GM19351 (cell line): ENCODE measurements around the gene GSTA1.
A peak's percentile ranks its signal among the peaks of the same experiment; 100 is the strongest.
"Not testable (repeated sequence)": the region's sequence is repeated elsewhere in the genome, so short reads cannot be mapped to it uniquely, and the experiment has no call there.

Source experiments
- ATAC-seq: cut with Tn5 transposase; IDR thresholded peaks from one replicate; pipeline ENCODE4 v1.9.1; 2021; ENCODE audit warnings: mild to moderate bottlenecking, moderate library complexity; ENCODE audit not compliant: unreplicated experiment

Gene GSTA1

DNA sequence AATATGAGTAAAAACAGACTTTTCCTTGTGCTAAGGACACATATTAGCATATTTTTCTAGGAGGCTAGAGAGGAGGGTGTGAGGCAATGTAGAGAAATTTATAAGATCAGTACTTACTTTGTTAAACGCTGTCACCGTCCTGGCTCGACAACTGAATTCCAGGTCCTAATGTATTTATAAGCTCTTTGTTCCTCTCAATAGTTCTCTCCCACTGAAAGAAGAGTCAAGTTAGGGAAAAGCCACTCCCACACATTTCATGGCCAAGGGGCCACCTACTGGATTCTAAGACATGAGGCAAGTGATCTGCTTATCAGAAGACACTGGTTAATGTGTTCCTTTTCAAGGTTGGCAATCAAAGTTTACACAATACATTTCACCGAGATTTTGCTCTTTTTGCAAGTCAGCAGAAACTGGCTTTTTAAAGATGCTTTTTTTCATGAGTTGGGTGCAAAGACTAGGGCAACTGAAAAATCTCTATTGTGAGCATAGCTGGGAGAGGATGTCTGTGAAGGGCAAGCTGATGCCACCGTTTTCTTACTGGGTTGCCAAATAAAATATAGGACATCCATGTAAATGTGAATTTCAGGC is at the start of gene GSTA1:
TSS of gene GSTA1 (minus strand) at position 149 of the 588 bp plus-strand sequence. CDS start 4,549 bp downstream, outside the sequence.
- ATAC-seq, result not testable (repeated sequence)

DNA sequence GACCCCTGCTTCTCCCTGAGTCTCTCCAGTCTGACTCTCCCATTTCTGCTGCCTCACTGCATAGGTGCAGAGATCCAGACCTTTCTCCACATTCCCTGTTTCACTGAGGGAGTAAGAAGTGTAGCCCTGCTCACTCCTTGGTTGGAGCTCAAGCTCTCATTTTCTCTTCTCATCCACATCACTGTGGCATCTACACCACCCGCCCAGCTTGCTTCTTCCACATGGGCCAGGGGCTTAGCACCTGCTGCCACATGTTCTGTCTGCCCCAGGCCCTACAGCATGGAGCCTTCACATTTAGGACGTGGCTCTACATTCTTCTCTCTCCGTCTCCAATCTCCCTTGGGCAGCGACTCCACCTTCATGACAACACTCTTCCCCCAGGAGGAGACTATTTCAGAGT is 45.5 kb upstream of the GSTA1 start:
- ATAC-seq, result no peak

DNA sequence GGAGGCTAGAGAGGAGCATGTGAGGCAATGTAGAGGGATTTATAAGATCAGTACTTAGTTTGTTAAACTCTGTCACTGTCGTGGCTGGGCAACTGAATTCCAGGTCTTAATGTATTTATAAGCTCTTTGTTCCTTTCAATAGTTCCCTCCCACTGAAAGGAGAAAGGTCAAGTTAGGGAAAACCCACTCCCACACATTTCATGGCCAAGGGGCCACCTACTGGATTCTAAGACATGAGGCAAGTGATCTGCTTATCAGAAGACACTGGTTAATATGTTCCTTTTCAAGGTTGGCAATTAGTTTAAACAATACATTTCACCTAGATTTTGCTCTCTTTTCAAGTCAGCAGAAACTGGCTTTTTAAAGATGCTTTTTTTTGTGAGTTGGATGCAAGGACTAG is 42.4 kb upstream of the GSTA1 start:
- ATAC-seq, result no peak

DNA sequence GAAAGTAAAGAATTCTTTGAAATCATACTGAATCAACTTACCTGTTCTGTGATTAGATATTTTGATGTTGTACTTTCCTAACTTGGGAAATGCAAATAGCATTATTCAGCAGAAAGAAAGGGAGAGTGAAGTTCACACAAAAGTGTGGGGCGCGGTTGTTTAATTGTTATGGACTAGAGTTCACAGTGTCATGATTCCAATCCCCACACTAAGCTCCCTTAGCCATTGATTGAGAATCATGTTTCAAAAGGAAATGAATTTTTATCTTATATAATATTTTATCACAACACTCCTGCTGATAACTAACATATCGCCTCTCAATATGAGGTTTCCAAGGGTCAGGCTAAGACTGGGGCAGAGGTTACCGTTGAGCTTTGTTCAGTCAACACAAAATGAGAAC is 40.0 kb upstream of the GSTA1 start:
- no peak for ATAC-seq

DNA sequence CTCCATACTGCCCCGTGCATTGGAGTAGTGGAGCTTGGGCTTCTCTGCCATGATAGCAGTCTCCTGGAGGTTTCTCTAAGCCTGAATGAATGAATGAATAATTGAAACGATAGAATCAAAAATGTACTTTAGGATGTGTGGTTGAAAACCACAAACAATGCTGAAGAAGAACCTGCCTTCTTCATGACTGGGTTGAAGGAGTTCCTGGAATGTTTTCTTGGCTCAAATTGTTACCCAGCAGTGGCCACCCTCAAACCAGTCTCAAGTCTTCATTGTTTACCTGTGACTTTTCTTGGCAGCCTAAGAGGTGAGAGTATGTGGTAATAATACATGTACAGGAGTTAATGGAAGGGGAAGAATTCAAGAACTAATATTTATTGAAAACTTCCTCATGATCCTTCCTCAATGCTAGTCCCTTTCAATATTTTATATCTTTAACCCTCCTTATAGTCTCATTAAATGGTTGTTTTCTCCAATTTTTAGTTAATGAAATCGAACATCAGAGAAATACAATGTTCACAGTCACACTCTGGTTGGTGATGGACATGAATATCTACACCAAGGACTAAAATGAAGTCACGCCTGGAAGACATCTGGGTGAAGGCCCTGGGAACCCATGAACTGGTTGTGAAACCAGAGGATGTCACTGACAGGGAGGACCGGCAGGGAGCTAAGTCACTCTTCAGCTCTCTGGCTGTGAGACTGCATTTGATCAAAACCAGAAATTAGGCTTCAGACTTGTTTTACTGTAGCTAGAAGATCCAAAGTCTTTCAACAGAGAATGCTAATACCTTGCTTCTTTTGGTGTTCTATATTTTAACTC is 37.4 kb upstream of the GSTA1 start, which contains the start of gene GSTA5:
TSS of gene GSTA5 (minus strand) at position 51 of the 823 bp plus-strand sequence.
- ATAC-seq, result no peak

DNA sequence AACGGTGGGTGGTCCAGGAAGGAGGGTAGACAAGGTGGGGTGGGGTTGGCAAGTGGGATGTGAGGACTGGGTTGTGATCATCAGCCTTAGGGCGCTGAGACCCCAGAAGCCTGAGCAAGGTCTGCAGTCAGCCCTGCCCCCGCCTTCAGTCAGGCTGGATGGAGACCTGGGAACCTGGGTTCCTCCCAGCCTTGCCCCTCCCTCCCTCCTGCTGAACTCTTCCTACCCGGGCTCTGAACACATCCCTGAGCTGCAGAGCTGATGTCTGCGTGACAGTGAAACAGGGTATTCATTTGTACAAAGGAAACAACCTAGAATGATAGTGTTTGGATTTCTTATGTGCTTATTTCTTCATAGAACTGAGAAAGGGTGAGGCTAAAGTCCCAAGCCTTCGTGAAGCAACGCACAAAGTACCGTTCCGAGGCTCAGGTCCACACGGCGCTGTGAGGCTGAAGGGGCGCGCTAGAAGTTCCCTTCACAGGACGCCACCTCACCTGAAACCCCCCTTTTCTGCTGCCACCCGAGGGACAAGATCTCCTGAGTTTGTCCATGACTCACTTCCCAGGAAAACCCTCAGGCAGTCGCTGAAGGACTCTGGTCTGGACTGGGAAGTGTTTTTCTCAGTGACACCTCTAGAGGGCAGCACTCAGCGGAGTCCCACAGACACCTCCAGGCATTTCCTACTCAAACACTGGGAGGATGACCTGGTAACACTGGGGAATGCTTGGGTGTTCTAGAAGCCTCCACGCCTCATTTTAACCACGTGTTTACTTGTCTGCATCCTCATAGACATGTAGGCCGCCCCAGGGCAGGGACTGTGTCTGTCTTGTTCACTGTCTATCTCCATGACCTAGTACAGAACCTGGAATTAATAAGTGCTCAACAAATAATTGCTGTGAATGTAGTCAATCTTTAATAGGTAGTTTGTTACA is 35.8 kb upstream of the GSTA1 start:
- peak; percentile 77 for ATAC-seq

DNA sequence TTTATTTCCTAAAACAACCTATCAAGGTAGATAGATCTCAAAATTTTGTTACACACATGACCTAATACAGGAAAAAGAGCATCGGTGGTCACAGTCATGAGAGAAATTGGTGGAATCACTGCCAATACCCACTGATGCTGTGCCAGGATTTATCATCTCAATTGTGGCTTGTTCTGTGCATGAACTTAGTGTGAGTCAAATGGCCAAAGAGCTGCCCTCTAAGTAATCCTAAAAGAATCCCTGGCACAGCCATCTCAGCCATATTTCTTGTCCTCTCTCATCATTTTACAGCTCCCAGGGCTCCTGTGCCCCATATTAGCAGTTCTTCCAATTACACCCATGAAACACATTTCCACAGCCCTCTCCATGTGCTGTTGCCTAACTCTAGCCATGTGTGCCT is 30.9 kb upstream of the GSTA1 start:
- no peak for ATAC-seq

DNA sequence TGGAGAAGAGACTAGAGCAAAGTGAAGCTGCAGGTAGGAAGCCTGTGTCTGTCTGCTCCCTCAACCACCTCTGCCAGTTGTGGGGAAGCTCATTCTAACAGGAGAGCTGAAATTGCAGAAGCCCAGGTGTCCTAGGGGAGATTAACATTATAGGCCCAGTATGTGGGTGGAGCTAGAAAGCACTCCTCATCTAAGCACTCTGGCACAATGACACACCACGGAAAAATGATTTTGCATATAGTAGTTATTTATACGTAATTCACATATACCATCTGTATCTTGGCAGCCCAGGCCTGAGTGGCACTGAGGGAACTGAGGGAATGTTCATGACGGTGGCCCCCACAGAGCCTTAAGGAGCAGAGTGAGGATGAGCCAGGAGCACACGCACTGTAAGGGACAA is 27.3 kb upstream of the GSTA1 start:
- ATAC-seq, result not testable (repeated sequence)

DNA sequence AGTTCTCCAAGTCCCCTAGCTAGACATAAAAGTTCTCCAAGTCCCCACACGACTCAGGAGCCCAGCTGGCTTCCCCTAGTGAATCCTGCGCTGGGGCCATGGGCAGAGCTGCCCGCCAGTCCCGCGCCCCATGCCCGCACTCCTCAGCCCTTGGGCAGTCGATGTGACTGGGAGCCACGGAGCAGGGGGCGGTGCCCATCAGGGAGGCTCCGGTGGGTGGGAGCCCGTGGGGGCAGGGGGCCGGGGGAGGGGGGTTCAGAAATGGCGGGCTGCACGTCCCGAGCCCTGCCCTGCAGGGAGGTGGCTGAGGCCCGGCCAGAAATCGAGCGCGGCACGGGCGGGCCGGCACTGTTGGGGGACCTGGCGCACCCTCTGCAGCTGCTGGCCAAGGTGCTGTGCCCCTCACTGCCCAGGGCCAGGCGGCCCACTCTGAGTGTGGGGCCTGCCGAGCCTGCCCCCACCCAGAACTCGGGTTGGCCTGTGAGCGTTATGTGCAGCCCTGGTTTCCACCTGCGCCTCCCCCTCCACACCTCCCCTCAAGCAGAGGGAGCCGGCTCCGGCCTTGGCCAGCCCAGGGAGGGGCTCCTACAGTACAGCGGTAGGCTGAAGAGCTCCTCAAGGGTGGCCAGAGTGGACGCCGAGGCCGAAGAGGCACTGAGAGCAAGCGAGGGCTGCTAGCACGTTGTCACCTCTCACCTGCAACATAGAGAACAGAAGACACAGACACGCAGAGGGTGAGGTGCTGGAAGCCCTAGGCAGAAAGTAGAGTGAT is 25.6 kb upstream of the GSTA1 start:
- ATAC-seq, result no peak

DNA sequence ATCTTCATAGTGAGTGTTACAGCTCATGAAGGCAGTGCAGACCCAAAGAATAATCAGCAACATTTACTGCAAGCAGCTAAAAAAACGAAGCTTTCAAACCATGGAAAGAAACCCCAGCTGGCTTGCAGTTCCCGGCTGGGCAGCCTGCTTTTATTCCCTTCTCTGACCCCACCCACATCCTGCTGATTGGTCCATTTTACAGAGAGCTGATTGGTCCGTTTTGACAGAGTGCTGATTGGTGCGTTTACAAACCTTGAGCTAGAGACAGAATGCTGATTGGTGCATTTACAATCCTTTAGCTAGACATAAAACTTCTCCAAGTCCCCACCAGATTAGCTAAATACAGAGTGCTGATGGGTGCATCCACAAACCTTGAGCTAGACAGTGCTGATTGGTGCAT is 25.0 kb upstream of the GSTA1 start:
- not testable (repeated sequence) for ATAC-seq

DNA sequence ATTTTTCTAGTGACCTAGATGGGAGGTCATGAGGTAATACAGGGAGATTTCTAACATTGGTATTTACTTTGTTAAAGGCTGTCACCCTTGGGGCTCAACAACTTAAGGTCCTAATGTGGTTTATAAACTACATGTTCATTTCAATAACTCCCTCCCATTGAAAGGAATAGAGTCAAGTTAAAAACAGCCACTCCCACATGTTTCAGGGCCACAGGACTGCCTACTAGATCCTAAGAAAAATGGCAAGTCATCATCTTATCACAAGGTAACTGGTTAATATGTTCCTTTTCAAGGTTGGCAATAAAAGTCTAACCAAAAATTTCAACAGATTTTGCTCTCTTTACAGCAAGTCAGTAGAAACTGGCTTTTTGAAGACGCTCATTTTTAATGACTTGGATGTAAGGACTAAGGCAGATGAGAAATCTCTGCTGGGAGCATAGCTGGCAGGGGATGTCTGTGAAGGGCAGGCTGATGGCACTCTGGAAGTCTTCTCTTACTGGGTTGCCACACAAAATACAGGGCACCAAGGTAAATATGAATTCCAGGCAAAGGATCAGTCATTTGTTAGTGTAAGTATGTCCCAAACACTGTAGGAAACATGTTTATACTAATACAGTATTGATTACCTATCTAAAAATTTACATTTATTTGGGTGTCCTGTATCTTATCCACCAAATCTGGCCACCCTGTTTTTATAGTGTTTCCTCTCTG is 23.6 kb upstream of the GSTA1 start:
- ATAC-seq, result not testable (repeated sequence)

DNA sequence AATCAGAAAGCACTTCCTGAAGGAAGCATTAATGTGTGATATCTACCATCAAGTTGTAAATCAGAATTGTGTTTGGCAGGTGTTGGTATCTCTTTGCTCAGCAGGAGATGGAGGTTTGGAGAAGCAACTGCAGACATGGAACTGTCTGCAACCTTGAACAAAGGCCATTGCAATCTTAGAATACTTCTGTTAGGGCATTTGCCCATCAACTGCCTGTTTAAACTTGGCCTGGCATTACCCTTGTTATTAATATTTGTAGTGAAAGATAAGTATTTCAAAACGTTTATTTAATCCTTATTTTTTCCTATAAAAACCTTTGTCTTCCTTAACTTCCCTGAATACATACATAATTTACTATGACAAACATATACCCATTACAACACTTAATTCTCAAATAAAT is 22.9 kb upstream of the GSTA1 start:
- ATAC-seq, result no peak

DNA sequence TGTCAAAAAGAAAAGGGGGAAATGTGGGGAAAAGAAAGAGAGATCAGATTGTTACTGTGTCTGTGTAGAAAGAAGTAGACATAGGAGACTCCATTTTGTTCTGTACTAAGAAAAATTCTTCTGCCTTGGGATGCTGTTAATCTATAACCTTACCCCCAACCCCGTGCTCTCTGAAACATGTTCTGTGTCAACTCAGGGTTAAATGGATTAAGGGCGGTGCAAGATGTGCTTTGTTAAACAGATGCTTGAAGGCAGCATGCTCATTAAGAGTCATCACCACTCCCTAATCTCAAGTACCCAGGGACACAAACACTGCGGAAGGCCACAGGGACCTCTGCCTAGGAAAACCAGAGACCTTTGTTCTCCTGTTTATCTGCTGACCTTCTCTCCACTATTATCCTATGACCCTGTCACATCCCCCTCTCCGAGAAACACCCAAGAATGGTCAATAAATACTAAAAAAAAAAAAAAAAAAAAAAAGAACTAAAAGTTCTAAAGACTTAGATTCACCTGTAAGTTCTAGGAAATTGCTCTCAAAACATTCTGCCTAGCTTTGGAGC is 22.4 kb upstream of the GSTA1 start:
- not testable (repeated sequence) for ATAC-seq

DNA sequence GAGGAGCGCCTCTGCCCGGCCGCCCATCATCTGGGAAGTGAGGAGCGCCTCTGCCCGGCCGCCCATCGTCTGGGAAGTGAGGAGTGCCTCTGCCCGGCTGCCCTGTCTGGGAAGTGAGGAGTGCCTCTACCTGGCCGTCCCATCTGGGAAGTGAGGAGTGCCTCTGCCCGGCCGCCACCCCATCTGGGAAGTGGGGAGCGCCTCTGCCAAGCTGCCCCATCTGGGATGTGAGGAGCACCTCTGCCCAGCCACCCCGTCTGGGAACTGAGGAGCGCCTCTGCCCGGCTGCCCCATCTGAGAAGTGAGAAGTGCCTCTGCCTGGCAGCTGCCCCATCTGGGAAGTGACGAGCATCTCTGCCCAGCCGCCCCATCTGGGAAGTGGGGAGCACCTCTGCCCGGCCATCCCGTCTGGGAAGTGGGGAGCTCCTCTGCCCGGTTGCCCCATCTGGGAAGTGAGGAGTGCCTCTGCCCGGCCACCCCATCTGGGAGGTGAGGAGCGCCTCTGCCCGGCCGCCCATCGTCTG is 21.7 kb upstream of the GSTA1 start:
- not testable (repeated sequence) for ATAC-seq

DNA sequence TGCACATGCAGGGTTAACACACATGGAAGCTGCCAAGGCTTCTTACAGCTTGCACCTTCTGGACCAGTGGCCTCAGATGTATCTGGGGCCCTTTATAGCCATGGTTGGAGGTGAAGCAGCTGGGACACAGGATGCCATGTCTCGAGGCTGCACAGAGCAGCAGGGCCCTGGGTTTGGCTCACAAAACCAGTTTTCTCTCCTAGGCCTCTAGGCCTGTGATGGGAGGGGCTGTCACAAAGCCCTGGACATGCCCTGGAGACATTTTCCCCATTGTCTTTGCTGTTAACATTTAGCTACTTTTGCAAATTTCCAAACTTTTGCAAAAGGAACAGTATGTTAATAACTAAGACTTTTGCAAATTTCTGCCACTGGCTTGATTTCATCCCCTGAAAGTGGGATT is 18.2 kb upstream of the GSTA1 start:
- ATAC-seq, result no peak

DNA sequence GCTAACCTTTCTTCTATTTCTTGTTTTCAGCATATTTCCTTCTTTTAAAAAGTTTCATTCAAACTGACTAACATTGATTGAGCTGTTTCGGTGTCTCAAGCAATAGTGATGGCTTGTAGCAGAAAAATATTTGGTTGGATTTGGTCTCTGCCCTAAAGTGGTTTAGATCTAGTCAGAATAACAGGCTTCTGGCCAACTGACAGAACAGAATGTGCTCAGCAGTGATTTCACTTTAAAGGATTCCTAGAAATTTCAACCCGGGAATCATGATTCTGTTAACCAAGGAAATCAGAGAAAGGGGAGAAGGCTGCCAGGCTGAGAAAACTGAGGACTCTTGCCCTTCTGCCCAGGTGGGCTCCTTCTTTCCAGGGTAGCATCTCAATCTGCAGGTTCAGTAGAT is 16.6 kb upstream of the GSTA1 start:
- no peak for ATAC-seq

DNA sequence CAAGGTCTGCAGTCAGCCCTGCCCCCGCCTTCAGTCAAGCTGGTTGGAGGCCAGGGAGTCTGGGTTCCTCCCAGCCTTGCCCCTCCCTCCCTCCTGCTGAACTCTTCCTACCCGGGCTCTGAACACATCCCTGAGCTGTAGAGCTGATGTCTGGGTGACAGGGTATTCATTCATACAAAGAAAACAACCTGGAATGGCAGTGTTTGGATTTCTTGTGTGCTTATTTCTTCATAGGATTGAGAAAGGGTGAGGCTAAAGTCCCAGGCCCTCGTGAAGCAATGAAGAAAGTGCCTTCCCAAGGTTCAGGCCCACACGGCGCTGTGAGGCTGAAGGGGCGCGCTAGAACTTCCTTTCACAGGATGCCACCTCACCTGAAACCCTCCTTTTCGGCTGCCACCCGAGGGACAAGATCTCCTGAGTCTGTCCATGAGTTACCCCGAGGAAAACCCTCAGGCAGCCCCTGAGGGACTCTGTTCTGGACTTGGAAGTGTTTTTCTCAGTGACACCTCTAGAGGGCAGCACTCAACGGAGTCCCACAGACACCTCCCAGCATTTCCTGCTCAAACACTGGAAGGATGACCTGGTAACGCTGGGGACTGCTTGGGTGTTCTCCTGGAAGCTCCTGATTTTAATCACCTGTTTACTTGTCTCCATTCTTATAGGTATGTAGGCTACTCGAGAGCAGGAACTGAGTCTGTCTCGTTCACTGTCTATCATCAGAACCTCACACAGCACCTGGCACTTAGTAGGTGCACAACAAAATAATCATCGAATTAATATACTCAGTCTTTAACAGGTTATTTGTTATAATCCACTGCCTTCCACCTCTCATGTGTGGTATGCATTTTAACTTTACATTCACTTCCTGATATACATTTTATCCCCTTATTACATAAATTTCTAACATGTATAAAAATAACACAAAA is 11.8 kb upstream of the GSTA1 start:
- peak; percentile 98 for ATAC-seq

DNA sequence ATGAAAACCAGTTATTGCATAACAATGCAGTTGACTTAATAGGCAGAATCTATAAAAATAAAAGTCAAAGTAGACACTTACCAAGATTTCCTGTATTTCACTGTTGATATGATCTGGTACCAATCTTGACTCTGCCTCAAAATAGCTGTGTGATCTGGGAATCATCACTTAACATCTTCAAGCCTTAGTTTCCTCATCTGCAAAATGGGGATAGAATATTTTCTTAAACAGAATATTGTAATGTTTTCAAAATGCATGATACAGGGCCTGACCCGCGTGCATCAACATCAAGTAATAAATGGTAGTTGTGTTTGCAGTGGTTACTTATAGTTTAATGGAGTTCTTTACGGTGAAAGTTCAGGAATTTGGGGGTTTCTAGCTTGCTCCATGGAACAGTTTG is 10.9 kb upstream of the GSTA1 start:
- ATAC-seq, result not testable (repeated sequence)
